ENCODE data around the gene HUWE1.

Gene HUWE1

DNA sequence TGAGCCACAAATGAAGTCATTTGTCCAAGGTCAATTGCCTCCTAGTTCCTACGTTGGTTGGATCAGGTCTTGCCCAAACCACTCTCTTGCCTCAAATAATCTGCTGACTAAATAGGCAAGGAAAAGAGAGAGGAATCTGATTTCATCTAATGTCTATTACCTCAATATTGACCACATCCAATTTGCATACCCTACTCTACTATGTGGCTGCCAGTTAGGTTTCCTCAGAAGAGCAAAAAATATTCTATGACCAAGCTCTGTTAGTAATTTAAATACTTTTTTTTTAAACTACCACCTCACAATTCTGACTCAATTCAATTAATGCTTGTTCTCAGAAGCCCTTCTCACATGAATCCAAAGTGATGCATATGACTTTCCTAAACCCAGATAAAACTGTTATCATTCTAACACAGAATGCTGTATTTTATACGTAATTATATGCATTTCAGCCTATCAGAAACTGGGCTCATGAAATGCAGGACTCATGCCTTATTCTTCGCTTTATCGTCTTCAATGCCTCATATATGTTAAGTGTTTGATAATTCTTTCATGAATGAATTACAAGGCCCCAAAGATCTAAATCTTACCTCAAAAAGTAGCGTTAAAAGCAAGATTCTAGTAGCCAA is 98.6 kb downstream of the HUWE1 start:
- H3K27ac ChIP-seq = no peak overlapping the region
- TF ChIP-seq, protein P1, sequence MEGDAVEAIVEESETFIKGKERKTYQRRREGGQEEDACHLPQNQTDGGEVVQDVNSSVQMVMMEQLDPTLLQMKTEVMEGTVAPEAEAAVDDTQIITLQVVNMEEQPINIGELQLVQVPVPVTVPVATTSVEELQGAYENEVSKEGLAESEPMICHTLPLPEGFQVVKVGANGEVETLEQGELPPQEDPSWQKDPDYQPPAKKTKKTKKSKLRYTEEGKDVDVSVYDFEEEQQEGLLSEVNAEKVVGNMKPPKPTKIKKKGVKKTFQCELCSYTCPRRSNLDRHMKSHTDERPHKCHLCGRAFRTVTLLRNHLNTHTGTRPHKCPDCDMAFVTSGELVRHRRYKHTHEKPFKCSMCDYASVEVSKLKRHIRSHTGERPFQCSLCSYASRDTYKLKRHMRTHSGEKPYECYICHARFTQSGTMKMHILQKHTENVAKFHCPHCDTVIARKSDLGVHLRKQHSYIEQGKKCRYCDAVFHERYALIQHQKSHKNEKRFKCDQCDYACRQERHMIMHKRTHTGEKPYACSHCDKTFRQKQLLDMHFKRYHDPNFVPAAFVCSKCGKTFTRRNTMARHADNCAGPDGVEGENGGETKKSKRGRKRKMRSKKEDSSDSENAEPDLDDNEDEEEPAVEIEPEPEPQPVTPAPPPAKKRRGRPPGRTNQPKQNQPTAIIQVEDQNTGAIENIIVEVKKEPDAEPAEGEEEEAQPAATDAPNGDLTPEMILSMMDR (conservative IDR thresholded peaks at IDR 0.05) = no peak
- TF ChIP-seq ZFX (IDR thresholded peaks at IDR 0.05) = no peak

GRCh38 chrX:53584891-53585290 is 101.6 kb downstream of the HUWE1 start:
- no peak overlapping the region for H3K27ac ChIP-seq
- TF ChIP-seq, protein P1 (conservative IDR thresholded peaks at IDR 0.05) = no peak
- TF ChIP-seq ZFX (IDR thresholded peaks at IDR 0.05) = no peak

DNA sequence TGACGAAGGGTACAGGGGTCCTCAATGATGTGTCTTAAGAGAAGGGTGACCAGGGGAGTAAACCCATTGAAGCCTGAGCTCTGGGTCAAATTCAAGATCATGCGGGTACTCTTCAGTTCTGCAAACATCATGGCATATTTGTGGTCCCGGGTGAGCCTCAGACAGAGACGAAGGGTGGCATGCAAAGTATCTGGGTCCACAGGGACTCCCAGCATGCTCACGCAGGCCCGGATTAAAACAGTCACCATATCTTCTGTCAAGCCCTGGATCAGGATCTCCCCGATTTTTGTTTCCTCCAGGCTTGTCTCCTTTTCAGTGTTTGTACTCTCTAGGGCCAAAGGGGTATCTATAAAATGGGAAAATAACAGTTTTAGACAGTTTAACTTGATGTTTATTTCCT is 102.9 kb downstream of the HUWE1 start:
- no peak overlapping the region for H3K27ac ChIP-seq
- no peak for TF ChIP-seq ZFX (IDR thresholded peaks at IDR 0.05)
- TF ChIP-seq, protein P1 (conservative IDR thresholded peaks at IDR 0.05) = no peak

- TF ChIP-seq, protein P1 (conservative IDR thresholded peaks at IDR 0.05) = no peak
- TF ChIP-seq ZFX (IDR thresholded peaks at IDR 0.05) = no peak
- H3K27ac ChIP-seq = no peak overlapping the region
Observed at GRCh38 chrX:53580742-53581504, 105.6 kb downstream of the HUWE1 start.

GRCh38 chrX:53571494-53571893 is 115.0 kb downstream of the HUWE1 start:
- no peak overlapping the region for H3K27ac ChIP-seq
- TF ChIP-seq, protein P1 (conservative IDR thresholded peaks at IDR 0.05) = no peak
- no peak for TF ChIP-seq ZFX (IDR thresholded peaks at IDR 0.05)

GRCh38 chrX:53563324-53563723 is 123.2 kb downstream of the HUWE1 start:
- TF ChIP-seq ZFX (IDR thresholded peaks at IDR 0.05) = no peak
- TF ChIP-seq, protein P1 (conservative IDR thresholded peaks at IDR 0.05) = no peak
- H3K27ac ChIP-seq = no peak overlapping the region

DNA sequence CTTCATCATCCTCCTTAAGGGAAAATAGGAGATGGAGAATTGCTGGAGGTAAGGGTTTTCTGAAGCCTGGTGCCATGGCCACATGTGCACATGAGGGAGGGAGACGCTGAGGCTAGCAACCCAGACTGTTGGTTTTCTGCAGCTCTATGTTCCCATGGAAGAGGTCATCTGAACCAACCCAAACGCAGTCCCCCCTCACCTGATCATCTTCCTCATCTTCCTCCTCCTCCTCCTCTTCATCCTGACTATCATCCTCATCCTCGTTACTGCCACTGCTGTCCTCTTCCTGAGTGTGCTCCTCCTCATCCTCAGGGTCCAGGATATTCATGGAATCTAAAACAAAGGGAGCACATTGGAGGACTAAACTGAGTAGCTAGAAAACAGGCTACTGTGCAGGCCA is 124.6 kb downstream of the HUWE1 start:
- no peak overlapping the region for H3K27ac ChIP-seq
- TF ChIP-seq, protein P1 (conservative IDR thresholded peaks at IDR 0.05) = no peak
- TF ChIP-seq ZFX (IDR thresholded peaks at IDR 0.05) = no peak
